BLaER1 treated with 17β-estradiol and CSF1 and Interleukin-3, amounts not matched to agents 10 nM and 100 nM (cell line): Measurements from ENCODE around the gene STRN.
"Not testable (repeated sequence)": the region's sequence is repeated elsewhere in the genome, so short reads cannot be mapped to it uniquely, and the experiment has no call there.

Source experiments
- H3K27ac ChIP-seq, 11 experiments: shearing (Covaris generic); formaldehyde crosslinking; 2 replicates each; pipeline ENCODE4 v1.8.1; 2022
- H3K27me3 ChIP-seq, 11 experiments: shearing (Covaris generic); formaldehyde crosslinking; 2 replicates each; pipeline ENCODE4 v1.8.1; 2022
- H3K36me3 ChIP-seq, 11 experiments: shearing (Covaris generic); formaldehyde crosslinking; 2 replicates each; pipeline ENCODE4 v1.8.1; 2022
- H3K4me1 ChIP-seq, 10 experiments: shearing (Covaris generic); formaldehyde crosslinking; 2 replicates each; pipeline ENCODE4 v1.8.1; 2022
- H3K4me2 ChIP-seq, 11 experiments: shearing (Covaris generic); formaldehyde crosslinking; 2 replicates each; pipeline ENCODE4 v1.8.1; 2022
- H3K4me3 ChIP-seq, 10 experiments: shearing (Covaris generic); formaldehyde crosslinking; 2 replicates each; pipeline ENCODE4 v1.8.1; 2022
- H3K9ac ChIP-seq, 11 experiments: shearing (Covaris generic); formaldehyde crosslinking; 2 replicates each; pipeline ENCODE4 v1.8.1; 2022
- H3K9me3 ChIP-seq, 11 experiments: shearing (Covaris generic); formaldehyde crosslinking; replicated peaks in 1 of 11; 2 replicates each; pipeline ENCODE4 v1.8.1; 2022
- H4K20me1 ChIP-seq, 11 experiments: shearing (Covaris generic); formaldehyde crosslinking; 2 replicates each; pipeline ENCODE4 v1.8.1; 2022
- Cebpa-rat ChIP-seq, 11 experiments: shearing (Covaris generic); IDR thresholded peaks; 2 replicates each; pipeline ENCODE4 v1.8.1; 2022

The STRN gene

DNA sequence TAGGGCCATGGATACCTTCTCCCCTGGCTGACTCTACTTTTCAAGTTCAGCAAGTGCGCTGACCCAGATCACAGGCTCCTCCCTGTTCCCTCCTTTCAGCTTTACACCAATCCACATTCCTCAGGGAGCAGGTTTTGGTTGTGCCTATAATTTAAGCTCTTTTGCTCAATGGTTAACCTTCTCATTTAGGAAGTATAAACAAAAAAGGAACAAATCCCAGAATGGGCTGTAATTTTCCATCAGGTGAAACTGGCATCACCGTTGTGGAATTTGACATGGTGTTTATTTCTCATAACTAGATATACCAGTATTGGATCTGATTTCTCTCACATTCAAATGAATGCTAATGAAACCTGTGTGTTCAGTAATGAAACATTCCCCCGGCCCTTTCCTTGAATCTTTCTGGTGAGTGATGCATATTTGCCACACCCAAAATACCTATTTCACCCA, 13.6 kb downstream of the STRN start:
- no peaks in the 10 kb centered on the region for H3K9me3 ChIP-seq
- no peak for TF ChIP-seq Cebpa-rat (IDR thresholded peaks at IDR 0.05)
- H3K4me1 ChIP-seq: peaks cover 0 to 8% (median 0%) of the 10 kb centered on the region in 10 experiments; a peak in 3 of 20 replicates
- H3K27ac ChIP-seq: no peak overlapping the region
- H4K20me1 ChIP-seq: peaks cover 0 to 99% (median 31%) of the 10 kb centered on the region in 11 experiments; a peak in 18 of 22 replicates
- H3K27me3 ChIP-seq: no peaks in the 10 kb centered on the region
- H3K4me3 ChIP-seq: no peak overlapping the region
- no peak overlapping the region for H3K4me2 ChIP-seq
- no peak overlapping the region for H3K9ac ChIP-seq
- H3K36me3 ChIP-seq: peaks cover 0 to 14% (median 5%) of the 10 kb centered on the region in 11 experiments; a peak in 3 of 22 replicates

DNA sequence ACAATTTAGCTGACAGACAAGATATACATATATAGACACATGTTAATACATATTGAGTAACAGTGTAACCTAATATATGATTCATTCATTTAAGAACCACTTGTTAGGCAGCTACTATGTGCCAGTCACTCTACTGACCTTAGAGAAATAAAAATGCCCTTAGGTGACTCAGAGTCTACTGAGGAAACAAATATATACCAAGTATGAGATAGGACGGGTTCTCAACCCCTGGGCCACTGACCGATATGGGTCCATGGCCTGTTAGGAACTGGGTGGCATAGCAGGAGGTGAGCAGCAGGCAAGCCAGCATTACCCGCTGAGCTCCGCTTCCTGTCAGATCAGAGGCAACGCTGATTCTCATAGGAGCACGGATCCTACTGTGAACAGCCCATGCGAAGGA, 14.8 kb downstream of the STRN start:
- Histone ChIP-seq H3K27ac (no peak overlapping the region), H3K27me3 (no peaks in the 10 kb centered on the region), H3K9ac (no peak overlapping the region), H3K9me3 (no peaks in the 10 kb centered on the region), H3K4me3 (no peak overlapping the region), H4K20me1 (peaks cover 0 to 95% (median 31%) of the 10 kb centered on the region in 11 experiments; a peak in 18 of 22 replicates), H3K36me3 (peaks cover 0 to 10% (median 4%) of the 10 kb centered on the region in 11 experiments; a peak in 3 of 22 replicates), H3K4me2 (no peak overlapping the region), H3K4me1 (peaks cover 0 to 8% (median 0%) of the 10 kb centered on the region in 10 experiments; a peak in 3 of 20 replicates)
- no peak for TF ChIP-seq Cebpa-rat (IDR thresholded peaks at IDR 0.05)

GRCh38 chr2:36951027-36951518, 15.3 kb downstream of the STRN start:
- no peaks in the 10 kb centered on the region for H3K9me3 ChIP-seq
- H3K4me1 ChIP-seq: peaks cover 0 to 8% (median 0%) of the 10 kb centered on the region in 10 experiments; a peak in 3 of 20 replicates
- TF ChIP-seq Cebpa-rat (IDR thresholded peaks at IDR 0.05): no peak
- peaks cover 0 to 10% (median 4%) of the 10 kb centered on the region in 11 experiments; a peak in 3 of 22 replicates for H3K36me3 ChIP-seq
- no peak overlapping the region for H3K27ac ChIP-seq
- no peak overlapping the region for H3K9ac ChIP-seq
- peaks cover 0 to 90% (median 31%) of the 10 kb centered on the region in 11 experiments; a peak in 18 of 22 replicates for H4K20me1 ChIP-seq
- no peak overlapping the region for H3K4me3 ChIP-seq
- H3K27me3 ChIP-seq: no peaks in the 10 kb centered on the region
- H3K4me2 ChIP-seq: no peak overlapping the region

DNA sequence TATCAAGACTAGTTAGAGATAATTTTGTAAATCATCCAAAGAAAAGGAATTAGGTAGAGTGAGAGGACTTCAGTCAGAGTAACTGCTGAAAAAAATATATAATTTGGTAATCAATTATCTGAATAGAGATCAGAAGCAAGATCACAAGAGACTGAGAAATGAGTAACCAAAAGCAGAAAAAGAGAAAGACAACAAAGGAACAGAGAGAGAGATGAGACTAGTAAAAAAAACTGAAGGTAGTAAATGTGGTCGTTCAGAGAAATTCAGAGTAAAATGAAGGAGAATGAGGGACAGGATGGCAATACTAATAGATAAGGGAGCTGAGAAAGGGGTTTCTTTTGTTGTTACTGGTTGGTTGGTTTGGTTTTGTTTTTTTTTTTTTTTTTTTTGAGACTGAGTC, 16.5 kb downstream of the STRN start:
- Histone ChIP-seq H3K9ac (no peak overlapping the region), H3K27me3 (no peaks in the 10 kb centered on the region), H4K20me1 (peaks cover 0 to 85% (median 20%) of the 10 kb centered on the region in 11 experiments; a peak in 18 of 22 replicates), H3K4me1 (peaks cover 0 to 8% (median 0%) of the 10 kb centered on the region in 10 experiments; a peak in 3 of 20 replicates), H3K36me3 (peaks cover 0 to 10% (median 5%) of the 10 kb centered on the region in 11 experiments; a peak in 3 of 22 replicates), H3K27ac (no peak overlapping the region), H3K9me3 (no peaks in the 10 kb centered on the region), H3K4me3 (no peak overlapping the region), H3K4me2 (no peak overlapping the region)
- no peak for TF ChIP-seq Cebpa-rat (IDR thresholded peaks at IDR 0.05)

GRCh38 chr2:36945240-36945639, 21.1 kb downstream of the STRN start:
- H3K4me3 ChIP-seq, H3K4me1 ChIP-seq, H3K27ac ChIP-seq, H3K9me3 ChIP-seq, H3K27me3 ChIP-seq, H3K9ac ChIP-seq, H3K4me2 ChIP-seq: not testable (repeated sequence)
- H4K20me1 ChIP-seq: peaks cover 0 to 81% (median 5%) of the 10 kb centered on the region in 11 experiments; a peak in 10 of 22 replicates
- H3K36me3 ChIP-seq: peaks cover 0 to 26% (median 7%) of the 10 kb centered on the region in 11 experiments; a peak in 15 of 22 replicates

DNA sequence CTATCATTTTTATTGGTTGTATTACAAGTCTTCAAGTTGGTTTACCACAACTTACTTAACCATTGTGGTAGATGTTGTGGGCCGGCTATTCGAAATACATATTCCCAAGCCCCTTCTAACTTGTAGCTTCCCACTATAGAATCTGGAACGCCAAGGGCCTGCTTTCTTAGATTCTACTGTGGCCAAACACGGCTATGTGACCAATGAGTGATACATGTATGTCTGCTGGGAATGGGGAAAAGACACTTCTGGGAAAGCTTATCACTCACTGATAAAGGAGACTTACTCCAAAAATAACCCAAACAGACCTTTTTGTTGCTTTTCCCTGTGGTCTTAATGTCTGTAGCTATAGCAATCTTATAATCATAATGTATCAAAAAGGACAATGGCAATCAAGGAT, 24.5 kb downstream of the STRN start:
- H3K9ac ChIP-seq: no peak overlapping the region
- H4K20me1 ChIP-seq: peaks cover 0 to 80% (median 10%) of the 10 kb centered on the region in 11 experiments; a peak in 10 of 22 replicates
- TF ChIP-seq Cebpa-rat (IDR thresholded peaks at IDR 0.05): no peak
- H3K4me3 ChIP-seq: no peak overlapping the region
- peaks cover 0 to 29% (median 8%) of the 10 kb centered on the region in 11 experiments; a peak in 15 of 22 replicates for H3K36me3 ChIP-seq
- no peaks in the 10 kb centered on the region for H3K9me3 ChIP-seq
- no peaks in the 10 kb centered on the region for H3K4me1 ChIP-seq
- no peak overlapping the region for H3K27ac ChIP-seq
- no peaks in the 10 kb centered on the region for H3K27me3 ChIP-seq
- H3K4me2 ChIP-seq: no peak overlapping the region

- not testable (repeated sequence) for H3K9me3 ChIP-seq, H3K4me3 ChIP-seq, H3K4me1 ChIP-seq, H3K27me3 ChIP-seq, H3K4me2 ChIP-seq, H3K27ac ChIP-seq, H3K9ac ChIP-seq
- Histone ChIP-seq H3K36me3 (peaks cover 0 to 20% (median 0%) of the 10 kb centered on the region in 11 experiments; a peak in 5 of 22 replicates), H4K20me1 (peaks cover 0 to 91% (median 22%) of the 10 kb centered on the region in 11 experiments; a peak in 14 of 22 replicates)
These were observed 29.8 kb downstream of the STRN start for GRCh38 chr2:36936526-36936925.

DNA sequence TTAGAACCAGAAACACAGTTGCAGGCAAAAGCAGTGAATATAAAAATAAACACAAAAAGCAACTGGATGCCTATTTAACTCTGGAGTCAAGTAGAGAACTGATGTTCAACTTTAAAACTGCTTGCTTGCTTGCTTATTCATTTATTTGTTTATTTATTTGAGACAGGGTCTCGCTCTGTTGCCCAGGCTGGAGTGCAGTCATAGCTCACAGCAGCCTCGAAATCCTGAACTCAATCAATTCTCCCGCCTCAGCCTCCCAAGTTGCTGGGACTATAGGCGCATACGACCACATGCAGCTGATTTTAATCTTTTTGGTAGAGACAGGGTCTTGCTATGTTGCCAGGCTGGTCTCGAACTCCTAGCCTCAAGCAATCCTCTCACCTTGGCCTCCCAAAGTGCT, 34.6 kb downstream of the STRN start:
- H3K27ac ChIP-seq, H3K9ac ChIP-seq, H3K4me1 ChIP-seq, H3K9me3 ChIP-seq, H3K4me2 ChIP-seq, H3K27me3 ChIP-seq, H3K4me3 ChIP-seq, H3K36me3 ChIP-seq: not testable (repeated sequence)
- H4K20me1 ChIP-seq: peaks cover 0 to 72% (median 11%) of the 10 kb centered on the region in 11 experiments; a peak in 11 of 22 replicates

DNA sequence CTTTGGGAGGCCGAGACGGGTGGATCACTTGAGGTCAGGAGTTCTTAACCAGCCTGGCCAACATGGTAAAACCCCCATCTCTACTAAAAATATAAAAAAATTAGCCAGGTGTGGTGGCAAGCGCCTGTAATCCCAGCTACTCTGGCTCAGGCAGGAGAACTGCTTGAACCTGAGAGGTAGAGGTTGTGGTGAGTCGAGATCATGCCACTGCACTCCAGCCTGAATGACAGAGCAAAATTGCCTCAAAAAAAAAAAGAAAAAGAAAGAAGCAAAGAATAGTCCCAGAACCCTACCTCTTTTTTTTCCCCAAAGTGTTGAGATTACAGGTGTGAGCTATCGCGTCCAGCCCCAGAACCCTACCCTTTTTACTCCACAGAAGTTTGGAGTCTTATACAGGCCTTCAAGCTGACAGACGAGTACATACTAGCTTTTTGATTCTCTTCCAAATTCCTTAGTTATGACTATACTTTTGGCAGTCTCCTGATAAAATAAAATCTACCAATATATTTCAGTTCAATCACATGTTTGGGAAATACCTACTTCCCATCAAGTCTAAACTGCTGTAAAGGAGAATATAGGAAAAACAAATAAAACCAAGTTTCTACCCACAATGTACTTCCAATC, 35.4 kb downstream of the STRN start:
- H3K36me3 ChIP-seq, H3K4me3 ChIP-seq, H3K27ac ChIP-seq, H3K9me3 ChIP-seq, H3K9ac ChIP-seq, H3K27me3 ChIP-seq, H3K4me2 ChIP-seq: not testable (repeated sequence)
- H4K20me1 ChIP-seq: peaks cover 0 to 73% (median 11%) of the 10 kb centered on the region in 11 experiments; a peak in 11 of 22 replicates
- H3K4me1 ChIP-seq: peaks cover 0 to 14% (median 7%) of the 10 kb centered on the region in 10 experiments; a peak in 8 of 20 replicates

- H3K27ac ChIP-seq: not testable (repeated sequence)
These were observed 39.9 kb downstream of the STRN start for GRCh38 chr2:36926175-36927132.

GRCh38 chr2:36922629-36923028, 43.7 kb downstream of the STRN start:
- not testable (repeated sequence) for H3K4me3 ChIP-seq, H3K9ac ChIP-seq, H3K4me2 ChIP-seq, H3K27ac ChIP-seq, H3K9me3 ChIP-seq, H3K27me3 ChIP-seq
- Histone ChIP-seq H3K4me1 (peaks cover 0 to 28% (median 11%) of the 10 kb centered on the region in 10 experiments; a peak in 11 of 20 replicates), H3K36me3 (peaks cover 6 to 31% (median 9%) of the 10 kb centered on the region in 11 experiments; a peak in 17 of 22 replicates), H4K20me1 (peaks cover 0 to 38% (median 0%) of the 10 kb centered on the region in 11 experiments; a peak in 4 of 22 replicates)

More at GRCh38 chr2:36926175-36927132, 39.9 kb downstream of the STRN start:
- Histone ChIP-seq H3K36me3 (peaks cover 6 to 31% (median 9%) of the 10 kb centered on the region in 11 experiments; a peak in 17 of 22 replicates), H4K20me1 (peaks cover 0 to 36% (median 0%) of the 10 kb centered on the region in 11 experiments; a peak in 6 of 22 replicates), H3K4me1 (peaks cover 0 to 14% (median 8%) of the 10 kb centered on the region in 10 experiments; a peak in 9 of 20 replicates), H3K4me2 (peak overlapping the region in 6 of 11 experiments; percentile 12 to 29 (median 20); a peak in 7 of 22 replicates)
- not testable (repeated sequence) for H3K9ac ChIP-seq, H3K9me3 ChIP-seq, H3K27me3 ChIP-seq, H3K4me3 ChIP-seq
